ENCODE results near the gene WDR89. TPM values are rescaled to one million over a fixed set of nuclear protein-coding genes. Genes with fewer than 3 reads are reported as not detected.
"Not testable (repeated sequence)": the region's sequence is repeated elsewhere in the genome, so short reads cannot be mapped to it uniquely, and the experiment has no call there.

The WDR89 gene
- total and polyA plus RNA-seq, 3 donors from 2014 or later: 6.0 to 10.8 (median 8.5) TPM

- no peaks in the 10 kb centered on the region for H3K36me3 ChIP-seq (ENCODE audit: low read depth, missing control alignments)
- H3K4me1 ChIP-seq: no peaks in the 10 kb centered on the region
- no peak overlapping the region for H3K4me3 ChIP-seq
- DNase-seq: no peak
- WGBS, 2 donors: 85 to 88% methylated on average over 4 of the region's 4 CpGs
- H3K9me3 ChIP-seq: no peaks in the 10 kb centered on the region
- no peak overlapping the region for H3K27ac ChIP-seq
- TF ChIP-seq, protein P1, sequence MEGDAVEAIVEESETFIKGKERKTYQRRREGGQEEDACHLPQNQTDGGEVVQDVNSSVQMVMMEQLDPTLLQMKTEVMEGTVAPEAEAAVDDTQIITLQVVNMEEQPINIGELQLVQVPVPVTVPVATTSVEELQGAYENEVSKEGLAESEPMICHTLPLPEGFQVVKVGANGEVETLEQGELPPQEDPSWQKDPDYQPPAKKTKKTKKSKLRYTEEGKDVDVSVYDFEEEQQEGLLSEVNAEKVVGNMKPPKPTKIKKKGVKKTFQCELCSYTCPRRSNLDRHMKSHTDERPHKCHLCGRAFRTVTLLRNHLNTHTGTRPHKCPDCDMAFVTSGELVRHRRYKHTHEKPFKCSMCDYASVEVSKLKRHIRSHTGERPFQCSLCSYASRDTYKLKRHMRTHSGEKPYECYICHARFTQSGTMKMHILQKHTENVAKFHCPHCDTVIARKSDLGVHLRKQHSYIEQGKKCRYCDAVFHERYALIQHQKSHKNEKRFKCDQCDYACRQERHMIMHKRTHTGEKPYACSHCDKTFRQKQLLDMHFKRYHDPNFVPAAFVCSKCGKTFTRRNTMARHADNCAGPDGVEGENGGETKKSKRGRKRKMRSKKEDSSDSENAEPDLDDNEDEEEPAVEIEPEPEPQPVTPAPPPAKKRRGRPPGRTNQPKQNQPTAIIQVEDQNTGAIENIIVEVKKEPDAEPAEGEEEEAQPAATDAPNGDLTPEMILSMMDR (IDR thresholded peaks at IDR 0.05): no peak
- no peak for TF ChIP-seq POLR2A (IDR thresholded peaks at IDR 0.05)
- intact Hi-C loops (cut with DNase I; ENCODE audit: low total_unique reads): loop anchor here (5.0 kb wide), 1 partner anchor 72 kb away; no protein-coding TSS in a partner anchor
- no peaks in the 10 kb centered on the region for H3K27me3 ChIP-seq
These were observed 17.0 kb downstream of the WDR89 start for GRCh38 chr14:63624701-63625100.

DNA sequence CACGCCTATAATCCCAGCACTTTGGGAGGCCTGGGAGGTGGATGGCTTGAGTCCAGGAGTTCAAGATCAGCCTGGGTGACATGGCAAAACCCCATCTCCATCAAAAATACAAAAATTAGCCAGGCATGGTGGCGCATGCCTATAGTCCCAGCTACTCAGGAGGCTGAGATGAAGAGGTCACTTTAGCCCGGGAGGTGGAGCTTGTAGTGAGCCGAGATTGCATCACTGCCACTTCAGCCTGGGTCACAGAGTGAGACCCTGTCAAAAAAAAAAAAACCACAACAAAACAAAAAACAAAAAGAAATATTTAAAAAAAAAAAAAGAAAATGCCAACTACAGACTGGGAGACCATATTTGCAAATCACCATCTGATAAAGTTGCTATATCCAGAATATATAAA lies 17.5 kb downstream of the WDR89 start:
- intact Hi-C loops (cut with DNase I; ENCODE audit: low total_unique reads): loop anchor here (5.0 kb wide), 1 partner anchor 72 kb away; no protein-coding TSS in a partner anchor
- WGBS, 2 donors: 96 to 98% methylated on average over 4 of the region's 4 CpGs
- H3K9me3 ChIP-seq: no peaks in the 10 kb centered on the region
- H3K27ac ChIP-seq: no peak overlapping the region
- DNase-seq: no peak
- no peaks in the 10 kb centered on the region for H3K27me3 ChIP-seq
- no peak for TF ChIP-seq POLR2A (IDR thresholded peaks at IDR 0.05)
- TF ChIP-seq, protein P1 (IDR thresholded peaks at IDR 0.05): no peak
- H3K4me1 ChIP-seq: no peaks in the 10 kb centered on the region
- H3K4me3 ChIP-seq: no peak overlapping the region
- no peaks in the 10 kb centered on the region for H3K36me3 ChIP-seq (ENCODE audit: low read depth, missing control alignments)

DNA sequence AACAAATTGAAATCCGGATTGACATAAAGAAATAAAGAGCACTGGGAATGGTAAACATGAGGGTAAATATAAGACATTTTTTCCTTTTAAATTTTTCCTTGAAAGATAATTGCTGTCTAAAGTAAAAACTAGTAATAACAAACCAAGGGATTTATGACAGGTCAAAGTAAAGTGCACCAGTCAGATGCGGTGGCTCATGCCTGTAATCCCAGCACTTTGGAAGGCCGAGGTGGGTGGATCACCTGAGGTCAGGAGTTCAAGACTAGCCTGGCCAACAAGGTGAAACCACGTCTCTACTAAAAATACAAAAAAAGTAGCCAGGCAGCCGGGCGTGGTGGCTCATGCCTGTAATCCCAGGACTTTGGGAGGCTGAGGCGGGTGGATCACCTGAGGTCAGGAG lies 19.7 kb downstream of the WDR89 start:
- not testable (repeated sequence) for H3K27ac ChIP-seq; DNase-seq; H3K4me3 ChIP-seq; H3K27me3 ChIP-seq; H3K36me3 ChIP-seq (ENCODE audit: low read depth, missing control alignments); H3K4me1 ChIP-seq; H3K9me3 ChIP-seq
- 85 to 88% methylated on average over 7 of the region's 7 CpGs for WGBS, 2 donors
- intact Hi-C loops (cut with DNase I; ENCODE audit: low total_unique reads): loop anchor here (5.0 kb wide), 1 partner anchor 70 kb away; no protein-coding TSS in a partner anchor

GRCh38 chr14:63616015-63616414 lies 25.7 kb downstream of the WDR89 start:
- 92 to 95% methylated on average over 5 of the region's 5 CpGs for WGBS, 2 donors
- intact Hi-C loops (cut with DNase I; ENCODE audit: low total_unique reads): no loop called here
- no peak for DNase-seq
- H3K36me3 ChIP-seq (ENCODE audit: low read depth, missing control alignments): no peaks in the 10 kb centered on the region
- TF ChIP-seq POLR2A (IDR thresholded peaks at IDR 0.05): no peak
- TF ChIP-seq, protein P1 (IDR thresholded peaks at IDR 0.05): no peak
- H3K9me3 ChIP-seq: no peaks in the 10 kb centered on the region
- H3K4me3 ChIP-seq: no peak overlapping the region
- H3K4me1 ChIP-seq: no peaks in the 10 kb centered on the region
- H3K27ac ChIP-seq: no peak overlapping the region
- H3K27me3 ChIP-seq: no peaks in the 10 kb centered on the region

GRCh38 chr14:63614679-63615363 lies 26.9 kb downstream of the WDR89 start:
- H3K36me3 ChIP-seq (ENCODE audit: low read depth, missing control alignments): no peaks in the 10 kb centered on the region
- TF ChIP-seq, protein P1 (IDR thresholded peaks at IDR 0.05): no peak
- TF ChIP-seq POLR2A (IDR thresholded peaks at IDR 0.05): no peak
- intact Hi-C loops (cut with DNase I; ENCODE audit: low total_unique reads): no loop called here

More at GRCh38 chr14:63614679-63615363, 26.9 kb downstream of the WDR89 start:
- no peak overlapping the region for H3K4me3 ChIP-seq
- no peaks in the 10 kb centered on the region for H3K27me3 ChIP-seq
- no peaks in the 10 kb centered on the region for H3K9me3 ChIP-seq
- no peak overlapping the region for H3K27ac ChIP-seq
- H3K4me1 ChIP-seq: no peaks in the 10 kb centered on the region
- DNase-seq: no peak
- WGBS, 2 donors: 36 to 44% methylated on average over 4 of the region's 4 CpGs
